H1 (cell line): ENCODE data around the gene DCUN1D3. TPM values are rescaled to one million over a fixed set of nuclear protein-coding genes. Genes with fewer than 3 reads are reported as not detected.

Experiments used
- CHD1 ChIP-seq: IDR thresholded peaks from 2 replicates; pipeline ENCODE4 v1.6.1; 2012; ENCODE audit warnings: low read depth, low read length, improper control_type of control experiment
- E2F6 ChIP-seq: IDR thresholded peaks from 2 replicates; pipeline ENCODE4 v1.6.1; 2012; ENCODE audit warnings: inconsistent platforms
- EP300 ChIP-seq, 2 experiments: IDR thresholded peaks; 1 replicate in 1 of 2; 2 replicates in 1 of 2; pipeline ENCODE4 v1.6.1; 2011 to 2012; ENCODE audit warnings: low read depth in 2 of 2, low read length in 2 of 2, mild to moderate bottlenecking in 2 of 2, borderline replicate concordance in 1 of 2, inconsistent platforms in 1 of 2, moderate library complexity in 1 of 2
- HDAC6 ChIP-seq: IDR thresholded peaks from one replicate; pipeline ENCODE4 v1.7.1; 2012; ENCODE audit warnings: low read depth, mild to moderate bottlenecking, inconsistent platforms, low read length, moderate library complexity
- NANOG ChIP-seq: IDR thresholded peaks from 2 replicates; pipeline ENCODE4 v1.6.1; 2011; ENCODE audit warnings: low read length, low read depth, mild to moderate bottlenecking, inconsistent platforms; ENCODE audit not compliant: insufficient read depth, poor library complexity, severe bottlenecking
- TCF12 ChIP-seq: IDR thresholded peaks from 2 replicates; pipeline ENCODE4 v1.6.1; 2011; ENCODE audit warnings: low read depth, mild to moderate bottlenecking, low read length
- polyA plus RNA-seq, 7 experiments: library from polyadenylated mRNA; depleted of rRNA in 3 of 7; stranded (reverse) in 5 of 7; unstranded in 2 of 7; fragments of >200 nt in 5 of 7; fragments of 200-250 nt in 2 of 7; gene quantifications; 1 replicate in 5 of 7; 2 replicates in 1 of 7; 4 replicates in 1 of 7; pipeline versions ENCODE4 v1.2.1 to v1.2.3, GENCODE V29; 2011 to 2013; ENCODE audit warnings: missing spikeins in 2 of 7, mixed read lengths in 2 of 7
- total RNA-seq: library from RNA; stranded (reverse); fragmentation: NEBNext Ultra II Directional; extraction: Animal tissue kit (Norgen Biotek cat#: 25700); gene quantifications from 2 replicates; pipeline ENCODE4 v1.2.1, GENCODE V29; 2021

The DCUN1D3 gene
- total and polyA plus RNA-seq, 2 of the 8 experiments (the other 6 are each of a cell fraction or from before 2014, with no cell fraction given): 3.5 to 18.2 TPM

DNA sequence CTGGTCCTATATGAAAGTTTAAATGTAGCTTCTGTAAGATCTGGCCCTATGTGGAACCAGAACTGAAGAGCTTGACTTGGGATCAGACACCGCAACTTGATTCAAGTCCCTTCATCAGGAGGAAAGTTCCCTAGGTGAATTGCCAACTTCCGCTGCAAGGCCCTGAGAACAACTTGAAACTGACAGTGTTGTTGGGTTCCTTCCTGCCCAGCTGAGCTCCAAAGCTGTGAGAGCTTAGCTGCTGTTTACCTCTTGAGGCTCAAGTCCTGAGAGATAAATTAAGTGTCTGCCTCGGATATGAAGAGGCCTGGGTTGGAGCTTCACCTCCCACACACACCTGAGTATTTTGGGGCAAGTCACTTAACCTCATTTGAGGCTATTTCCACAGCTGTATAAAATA, 49.2 kb downstream of the DCUN1D3 start (continued):
- TF ChIP-seq E2F6: no peak
- no peak for TF ChIP-seq TCF12
- TF ChIP-seq CHD1: no peak
- no peak for TF ChIP-seq HDAC6
- no peak for TF ChIP-seq NANOG
- no peak for TF ChIP-seq EP300 (IDR thresholded peaks at IDR 0.05; ENCODE audit: borderline replicate concordance in 1 of 2, low read depth in 2 of 2, low read length in 2 of 2)
- TF ChIP-seq, all 59 proteins: peak for 0
